SK-N-SH (cell line): ENCODE data around the gene CRYZL1. TPM values are rescaled to one million over a fixed set of nuclear protein-coding genes. Genes with fewer than 3 reads are reported as not detected.

ENCODE experiments used
- CTCF ChIA-PET: fragments of 300-600, 350-600 bp; formaldehyde crosslinking; extraction: SDS; loops from one replicate; lab custom pipeline; 2021; lab: Yijun Ruan, JAX
- POLR2A ChIA-PET: fragments of 350-600 bp; sonication (Branson Sonifier 250); formaldehyde crosslinking; extraction: SDS; loops from one replicate; lab custom pipeline; 2020; ENCODE audit warnings: antibody characterized with exemption, inconsistent platforms; lab: Yijun Ruan, JAX
- DNase-seq: peaks from one replicate; pipeline ENCODE4 v3.0.0; 2012
- H2AFZ ChIP-seq: fragments of 200-600 bp; sonication (generic); 2 replicates; pipeline ENCODE4 v1.8.1; 2016; ENCODE audit warnings: antibody characterized with exemption, mild to moderate bottlenecking, low read depth
- H3F3A ChIP-seq: fragments of 200-600 bp; sonication (generic); replicated peaks from 2 replicates; pipeline ENCODE3; 2016; ENCODE audit warnings: antibody characterized with exemption, mild to moderate bottlenecking; ENCODE audit not compliant: insufficient read depth
- H3K27ac ChIP-seq, 2 experiments: fragments of 200-500 bp in 1 of 2; fragments of 200-600 bp in 1 of 2; sonication (Bioruptor generic) in 1 of 2; sonication (generic), shearing (Covaris generic) in 1 of 2; 2 replicates each; pipeline versions ENCODE4 v1.5.1 to v1.6.1; 2014 to 2016; ENCODE audit warnings: low read depth in 2 of 2, inconsistent platforms in 1 of 2, low read length in 1 of 2, mild to moderate bottlenecking in 1 of 2, mixed read lengths in 1 of 2
- H3K27me3 ChIP-seq: fragments of 200-600 bp; sonication (generic), shearing (Covaris generic); 2 replicates; pipeline ENCODE4 v1.6.1; 2016; ENCODE audit warnings: mixed run types; ENCODE audit not compliant: insufficient read depth
- H3K36me3 ChIP-seq, 2 experiments: fragments of 200-500 bp in 1 of 2; fragments of 200-600 bp in 1 of 2; sonication (Bioruptor generic) in 1 of 2; sonication (generic) in 1 of 2; replicated peaks in 1 of 2; 2 replicates each; pipeline versions ENCODE3 to v1.5.1; 2014 to 2016; ENCODE audit warnings: low read length in 1 of 2, mild to moderate bottlenecking in 1 of 2; ENCODE audit not compliant: insufficient read depth in 2 of 2, control insufficient read depth in 1 of 2
- H3K4me1 ChIP-seq, 2 experiments: fragments of 200-500 bp in 1 of 2; fragments of 200-600 bp in 1 of 2; sonication (Bioruptor generic) in 1 of 2; sonication (generic), shearing (Covaris generic) in 1 of 2; 2 replicates each; pipeline versions ENCODE4 v1.5.1 to v1.6.1; 2014 to 2016; ENCODE audit warnings: low read depth in 1 of 2, low read length in 1 of 2, mixed run types in 1 of 2; ENCODE audit not compliant: insufficient read depth in 2 of 2, control insufficient read depth in 1 of 2
- H3K4me2 ChIP-seq: fragments of 200-600 bp; sonication (generic), shearing (Covaris generic); 2 replicates; pipeline ENCODE4 v1.6.1; 2017; ENCODE audit warnings: mixed run types
- H3K4me3 ChIP-seq, 2 experiments: fragments of 200-500 bp in 1 of 2; fragments of 200-600 bp in 1 of 2; sonication (Bioruptor generic) in 1 of 2; sonication (generic), shearing (Covaris generic) in 1 of 2; 2 replicates each; pipeline versions ENCODE4 v1.5.1 to v1.8.1; 2014 to 2016; ENCODE audit warnings: low read depth in 2 of 2, inconsistent platforms in 1 of 2, low read length in 1 of 2, mild to moderate bottlenecking in 1 of 2, mixed read lengths in 1 of 2, moderate library complexity in 1 of 2
- H3K79me2 ChIP-seq: fragments of 200-600 bp; sonication (generic); 2 replicates; pipeline ENCODE4 v1.8.1; 2017; ENCODE audit warnings: mild to moderate bottlenecking; ENCODE audit not compliant: insufficient read depth
- H3K9ac ChIP-seq: fragments of 200-600 bp; sonication (generic); 2 replicates; pipeline ENCODE4 v1.6.1; 2017; ENCODE audit warnings: mixed run types
- H3K9me2 ChIP-seq: fragments of 200-600 bp; sonication (generic); 2 replicates; pipeline ENCODE4 v1.6.1; 2017; ENCODE audit warnings: mixed run types
- H3K9me3 ChIP-seq: fragments of 200-600 bp; sonication (generic); 2 replicates; pipeline ENCODE4 v1.6.1; 2017; ENCODE audit warnings: mixed run types, mild to moderate bottlenecking, moderate library complexity
- H4K20me1 ChIP-seq: fragments of 200-600 bp; sonication (generic); 2 replicates; pipeline ENCODE4 v1.6.1; 2017; ENCODE audit warnings: mild to moderate bottlenecking, mixed run types; ENCODE audit not compliant: insufficient read depth
- CHD2 ChIP-seq: fragments of 150-350 bp; IDR thresholded peaks from 2 replicates; pipeline ENCODE4 v1.6.1; 2018; ENCODE audit warnings: low read length; ENCODE audit not compliant: partially characterized antibody
- CTCF ChIP-seq: fragments of 200-600 bp; sonication (generic); IDR thresholded peaks from 2 replicates; pipeline ENCODE4 v1.6.1; 2017; ENCODE audit warnings: antibody characterized with exemption, mild to moderate bottlenecking, moderate library complexity
- FOSL2 ChIP-seq: IDR thresholded peaks from 2 replicates; pipeline ENCODE4 v1.4.0; 2012; ENCODE audit warnings: low read depth, mild to moderate bottlenecking, moderate library complexity, borderline replicate concordance
- GABPA ChIP-seq: IDR thresholded peaks from 2 replicates; pipeline ENCODE4 v1.4.0; 2012; ENCODE audit warnings: low read depth, mild to moderate bottlenecking
- GATA2 ChIP-seq: sonication (generic); formaldehyde crosslinking; IDR thresholded peaks from 2 replicates; pipeline ENCODE4 v1.5.0; 2020; ENCODE audit warnings: mild to moderate bottlenecking, missing genetic modification reagents
- IRF3 ChIP-seq: fragments of 150-350 bp; IDR thresholded peaks from 2 replicates; pipeline ENCODE4 v1.6.1; 2016; ENCODE audit warnings: mild to moderate bottlenecking, low read depth, low read length
- PBX3 ChIP-seq: IDR thresholded peaks from 2 replicates; pipeline ENCODE4; 2012
- POLR2AphosphoS5 ChIP-seq: IDR thresholded peaks from 2 replicates; pipeline ENCODE4 v1.6.1; 2012; ENCODE audit warnings: low read depth, low read length
- RCOR1 ChIP-seq: fragments of 150-350 bp; IDR thresholded peaks from 2 replicates; pipeline ENCODE4 v1.6.1; 2017; ENCODE audit warnings: antibody characterized with exemption, low read length
- REST ChIP-seq: IDR thresholded peaks from 2 replicates; pipeline ENCODE4 v1.6.1; 2012; ENCODE audit warnings: mild to moderate bottlenecking, low read depth, low read length, moderate library complexity
- RXRA ChIP-seq: IDR thresholded peaks from 2 replicates; pipeline ENCODE4 v1.4.0; 2012; ENCODE audit warnings: low read depth, mild to moderate bottlenecking, borderline replicate concordance
- SIN3A ChIP-seq: IDR thresholded peaks from 2 replicates; pipeline ENCODE4 v1.6.1; 2012; ENCODE audit warnings: low read depth, mild to moderate bottlenecking, low read length, moderate library complexity, borderline replicate concordance
- SMC3 ChIP-seq: IDR thresholded peaks from 2 replicates; pipeline ENCODE4 v1.6.1; 2012; ENCODE audit warnings: low read depth, low read length, improper control_type of control experiment
- TAF1 ChIP-seq: IDR thresholded peaks from 2 replicates; pipeline ENCODE4 v1.6.1; 2012; ENCODE audit warnings: low read depth, mild to moderate bottlenecking, low read length, moderate library complexity, borderline replicate concordance
- USF1 ChIP-seq: IDR thresholded peaks from 2 replicates; pipeline ENCODE4 v1.4.0; 2012; ENCODE audit warnings: low read depth, borderline replicate concordance
- USF2 ChIP-seq: fragments of 150-350 bp; IDR thresholded peaks from 2 replicates; pipeline ENCODE4 v1.6.1; 2017; ENCODE audit warnings: antibody characterized with exemption, low read length, low read depth, borderline replicate concordance
- WGBS: methylation state at CpG from one replicate; pipeline ENCODE4 v1.1.6; 2017; ENCODE audit warnings: low lambda C conversion rate; 5-methylcytosine and 5-hydroxymethylcytosine counted together
- polyA plus RNA-seq, 3 experiments: library from polyadenylated mRNA; depleted of rRNA; stranded (reverse); fragments of >200 nt; gene quantifications; 2 replicates each; pipeline ENCODE4 v1.2.3, GENCODE V29; 2012

Gene CRYZL1
- polyA plus RNA-seq, 1 of the 3 experiments (the other 2 are of a cell fraction): 26.3 TPM

GRCh38 chr21:33541105-33541711 is 100.3 kb downstream of the CRYZL1 start:
- peak overlapping the region; percentile 99 for H3K27ac ChIP-seq
- H3K9me3 ChIP-seq: no peaks in the 10 kb centered on the region
- H3K9ac ChIP-seq: peak overlapping the region; percentile 97
- ChIA-PET CTCF (no interaction called here), POLR2A (interaction anchor here (2.0 kb wide), 1 partner anchor 10 kb away, joined by 5 read pairs; no protein-coding TSS in a partner anchor)
- peaks cover 29% of the 10 kb centered on the region for H4K20me1 ChIP-seq
- DNase-seq: no peak
- peak overlapping the region; percentile 67 for H2AFZ ChIP-seq
- 5% methylated on average over 19 of the region's 19 CpGs for WGBS
- H3K4me2 ChIP-seq: peak overlapping the region; percentile 98
- H3K36me3 ChIP-seq: peaks cover 29 to 31% of the 10 kb centered on the region in 2 experiments
- H3F3A ChIP-seq: peaks cover 31% of the 10 kb centered on the region
- no peaks in the 10 kb centered on the region for H3K27me3 ChIP-seq
- TF ChIP-seq RXRA (no peak), SIN3A (no peak), FOSL2 (no peak), USF2 (no peak), TAF1 (no peak), GABPA (0 out of 2 replicates have a peak, but pooled peaks have one; percentile 35)
- TF ChIP-seq, all 33 proteins: peak for 1
- H3K79me2 ChIP-seq: peaks cover 84% of the 10 kb centered on the region
- peaks cover 8 to 10% of the 10 kb centered on the region in 2 experiments; a peak in 3 of 4 replicates for H3K4me1 ChIP-seq
- H3K4me3 ChIP-seq: peak overlapping the region; percentile 78
- H3K9me2 ChIP-seq: no peaks in the 10 kb centered on the region

GRCh38 chr21:33540711-33541104 is 100.8 kb downstream of the CRYZL1 start:
- peaks cover 30% of the 10 kb centered on the region for H3F3A ChIP-seq
- POLR2A ChIA-PET: no interaction called here
- no peaks in the 10 kb centered on the region for H3K9me2 ChIP-seq
- peaks cover 84% of the 10 kb centered on the region for H3K79me2 ChIP-seq
- peaks cover 31 to 32% of the 10 kb centered on the region in 2 experiments for H3K36me3 ChIP-seq
- H3K27ac ChIP-seq: peak overlapping the region in 1 of 2 experiments; percentile 99; a peak in 2 of 4 replicates
- H3K9me3 ChIP-seq: no peaks in the 10 kb centered on the region
- peak overlapping the region; percentile 98 for H3K4me2 ChIP-seq
- 23% methylated on average over 3 of the region's 3 CpGs for WGBS
- no peak for DNase-seq
- CTCF ChIA-PET: no interaction called here
- no peaks in the 10 kb centered on the region for H3K27me3 ChIP-seq
- peak overlapping the region; percentile 97; the same call in 1 of the 2 replicates for H3K9ac ChIP-seq
- peaks cover 24% of the 10 kb centered on the region for H4K20me1 ChIP-seq
- peak overlapping the region; percentile 78; a peak in 3 of 4 replicates for H3K4me3 ChIP-seq
- H2AFZ ChIP-seq: peak overlapping the region; percentile 67; the same call in 1 of the 2 replicates
- peaks cover 6% of the 10 kb centered on the region in 2 experiments; a peak in 2 of 4 replicates for H3K4me1 ChIP-seq
- TF ChIP-seq POLR2AphosphoS5 (no peak), USF1 (no peak), CHD2 (no peak), CTCF (no peak), RCOR1 (no peak), PBX3 (no peak), REST (no peak), IRF3 (no peak), GATA2 (CRISPR knock-in tag) (no peak), SMC3 (no peak), SIN3A (no peak)
